Kidney glomerular epithelial cell (primary cell): Measurements from ENCODE around the gene GIMAP7.
"Not testable (repeated sequence)": the region's sequence is repeated elsewhere in the genome, so short reads cannot be mapped to it uniquely, and the experiment has no call there.

ENCODE experiments used
- DNase-seq: peaks from one replicate; lab custom pipeline; 2025; lab: John Stamatoyannopoulos, UW

GIMAP7 gene

DNA sequence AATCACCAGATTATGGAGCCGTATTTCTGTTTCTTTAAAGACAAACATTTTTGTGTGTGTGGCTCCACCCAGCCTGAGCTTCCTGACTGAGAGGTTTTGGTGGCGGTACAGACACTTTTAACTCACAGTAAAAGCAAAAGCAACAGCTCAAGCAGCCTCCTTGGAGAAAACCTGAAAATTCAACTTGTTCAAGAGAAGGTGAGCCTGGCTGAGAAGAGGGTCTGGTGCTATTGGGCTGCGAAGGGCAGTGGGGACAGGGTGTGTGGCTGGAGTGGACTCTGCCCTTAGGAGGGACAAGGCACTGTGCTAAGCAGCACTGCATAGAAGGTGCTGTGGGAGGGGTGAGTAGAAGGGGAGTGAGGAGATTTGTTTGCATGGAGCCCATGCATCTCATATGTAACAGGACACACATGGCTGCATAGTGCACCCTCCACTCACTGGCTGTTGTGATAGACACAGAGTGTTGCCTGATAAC lies at the start of gene GIMAP7:
GIMAP7 (plus strand) TSS at position 125 of the 475 bp plus-strand sequence. CDS start 5,103 bp downstream, outside the sequence.
- DNase-seq, result no peak

DNA sequence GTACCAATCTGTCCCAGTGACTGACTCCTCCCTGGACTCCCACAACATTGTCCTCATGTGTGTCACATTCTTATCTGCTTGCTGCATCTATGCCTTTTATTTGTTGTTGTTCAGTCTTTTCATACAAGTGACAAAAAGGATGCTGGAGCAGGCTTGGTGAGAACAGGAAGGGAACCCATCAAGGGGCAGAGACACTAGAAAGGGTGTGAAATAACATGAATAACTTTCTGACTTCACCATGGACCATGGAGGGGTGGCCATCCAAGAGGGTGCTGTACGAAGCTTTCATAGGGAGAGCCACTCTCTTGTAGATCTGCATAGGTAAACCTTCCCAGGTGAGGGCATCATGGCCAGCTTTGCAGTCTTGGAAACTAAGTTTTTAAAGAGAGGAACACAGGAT lies 49.7 kb upstream of the GIMAP7 start:
- no peak for DNase-seq

GRCh38 chr7:150465414-150465813 lies 49.3 kb upstream of the GIMAP7 start:
- DNase-seq, result no peak

GRCh38 chr7:150466477-150466876 lies 48.2 kb upstream of the GIMAP7 start:
- DNase-seq, result no peak

GRCh38 chr7:150468241-150468640 lies 46.4 kb upstream of the GIMAP7 start:
- DNase-seq, result no peak

- DNase-seq, result no peak
Observed at GRCh38 chr7:150471886-150472285, 42.8 kb upstream of the GIMAP7 start.

DNA sequence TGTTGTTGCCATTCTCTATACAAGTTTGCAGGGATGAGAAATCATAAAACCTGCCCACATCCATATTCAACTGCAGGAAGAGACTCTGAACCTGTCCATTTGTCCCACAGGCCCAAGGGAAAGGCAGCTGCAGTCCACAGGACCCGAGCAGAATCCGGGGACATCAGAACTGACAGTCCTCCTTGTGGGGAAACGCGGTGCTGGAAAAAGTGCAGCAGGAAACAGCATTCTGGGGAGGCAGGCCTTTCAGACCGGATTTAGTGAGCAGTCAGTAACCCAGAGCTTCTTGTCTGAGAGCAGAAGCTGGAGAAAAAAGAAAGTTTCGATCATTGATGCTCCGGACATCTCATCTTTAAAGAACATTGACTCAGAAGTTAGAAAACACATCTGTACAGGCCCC lies 40.8 kb upstream of the GIMAP7 start:
- no peak for DNase-seq

GRCh38 chr7:150476285-150476684 lies 38.4 kb upstream of the GIMAP7 start:
- DNase-seq, result no peak

DNA sequence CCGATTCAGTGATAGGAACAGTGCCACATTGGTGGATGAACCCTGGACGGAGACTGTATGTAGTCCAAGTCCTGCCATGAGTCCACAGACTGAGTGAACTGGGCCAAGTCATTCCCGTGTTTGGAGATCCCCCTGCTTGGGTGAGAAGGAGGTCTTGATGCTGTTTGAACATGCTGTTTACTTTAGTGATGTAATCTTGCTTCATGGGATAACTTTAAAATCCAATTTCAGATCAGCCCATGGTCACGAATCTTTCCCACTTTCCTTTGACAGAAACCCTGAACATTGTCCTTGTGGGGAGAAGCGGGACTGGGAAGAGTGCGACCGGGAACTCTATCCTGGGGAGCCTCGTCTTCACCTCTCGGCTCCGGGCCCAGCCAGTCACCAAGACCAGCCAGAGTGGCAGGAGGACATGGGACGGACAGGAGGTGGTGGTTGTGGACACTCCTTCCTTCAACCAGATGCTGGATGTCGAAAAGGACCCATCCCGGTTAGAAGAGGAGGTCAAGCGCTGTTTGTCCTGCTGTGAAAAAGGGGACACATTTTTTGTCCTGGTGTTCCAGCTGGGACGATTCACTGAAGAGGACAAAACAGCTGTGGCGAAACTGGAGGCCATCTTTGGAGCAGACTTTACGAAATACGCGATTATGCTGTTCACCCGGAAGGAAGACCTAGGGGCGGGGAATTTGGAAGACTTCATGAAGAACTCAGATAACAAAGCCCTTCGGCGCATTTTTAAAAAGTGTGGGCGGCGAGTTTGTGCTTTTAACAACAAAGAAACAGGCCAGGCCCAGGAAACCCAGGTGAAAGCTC lies 37.6 kb upstream of the GIMAP7 start:
- DNase-seq, result no peak

DNA sequence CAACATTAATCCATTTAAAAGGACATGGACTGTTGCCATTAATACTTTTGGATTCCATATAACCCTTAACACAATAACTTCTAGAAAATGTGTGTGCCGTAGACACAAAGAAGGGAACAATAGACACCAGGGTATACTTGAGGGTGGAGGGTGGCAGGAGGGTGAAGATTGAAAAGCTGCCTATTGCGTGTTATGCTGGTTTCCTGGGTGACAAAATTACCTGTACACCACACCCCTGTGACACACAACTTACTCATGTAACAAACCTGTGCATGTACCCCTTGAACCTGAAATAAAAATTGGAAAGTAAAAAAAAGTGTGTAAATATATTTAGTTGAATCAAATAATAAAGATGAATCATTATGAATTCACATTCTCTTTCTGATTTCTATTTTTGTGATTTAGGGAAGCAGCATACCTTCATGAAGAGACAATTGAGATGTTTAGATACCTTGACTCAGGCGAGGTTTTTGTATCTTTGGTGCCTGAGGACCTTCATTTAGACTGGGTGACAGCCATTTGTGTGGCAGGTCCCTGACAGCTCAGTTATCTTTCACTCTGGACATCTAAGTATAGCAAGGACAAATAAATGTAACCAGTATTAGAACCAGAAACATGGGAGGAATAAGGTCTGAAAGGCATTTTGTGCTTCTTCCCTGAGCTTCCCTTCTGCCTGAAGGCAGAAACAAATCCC lies 35.5 kb upstream of the GIMAP7 start:
- DNase-seq, result no peak

GRCh38 chr7:150481186-150481920 lies 33.3 kb upstream of the GIMAP7 start:
- DNase-seq, result no peak

- DNase-seq, result no peak
Observed at GRCh38 chr7:150481922-150482321, 32.8 kb upstream of the GIMAP7 start.

DNA sequence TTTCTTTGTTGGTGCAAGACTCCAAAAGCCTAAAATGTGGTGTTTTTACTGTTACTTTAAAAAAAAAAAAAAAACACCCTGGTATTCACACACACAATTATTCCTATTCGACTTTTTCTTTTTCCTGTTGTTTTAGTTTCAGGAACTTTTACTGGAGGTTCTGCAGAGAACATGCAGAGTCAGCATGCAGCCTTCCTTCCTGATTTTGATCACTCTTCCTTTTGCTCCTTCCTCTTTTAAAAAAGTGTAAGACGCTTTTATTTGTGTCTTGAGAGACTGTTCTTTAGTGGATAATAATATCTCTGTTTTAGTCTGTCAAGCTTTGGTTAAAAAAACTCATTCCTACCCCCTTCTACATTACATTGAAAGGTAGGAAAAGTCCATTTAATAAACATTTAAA lies 31.2 kb upstream of the GIMAP7 start:
- not testable (repeated sequence) for DNase-seq

GRCh38 chr7:150484071-150484470 lies 30.6 kb upstream of the GIMAP7 start:
- DNase-seq, result not testable (repeated sequence)

DNA sequence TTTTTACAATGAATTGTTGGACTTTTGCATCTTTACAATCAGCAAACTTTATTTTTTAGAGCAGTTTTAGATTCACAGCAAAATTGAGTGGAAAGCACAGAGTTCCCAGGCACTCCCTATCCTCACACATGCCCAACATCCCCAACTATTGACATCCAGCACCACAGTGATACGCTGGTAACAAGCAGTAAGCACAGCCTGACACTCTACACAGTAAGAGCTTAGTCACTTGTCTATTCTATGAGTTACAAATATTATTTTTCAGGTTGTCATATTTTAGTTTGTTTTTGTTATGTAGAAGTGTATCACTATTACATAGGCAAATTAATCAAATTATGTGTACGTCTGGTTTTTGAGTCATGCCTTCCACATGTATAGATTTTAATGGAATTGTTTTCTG lies 27.0 kb upstream of the GIMAP7 start:
- DNase-seq, result no peak

- no peak for DNase-seq
Observed at GRCh38 chr7:150489782-150490181, 24.9 kb upstream of the GIMAP7 start.

DNA sequence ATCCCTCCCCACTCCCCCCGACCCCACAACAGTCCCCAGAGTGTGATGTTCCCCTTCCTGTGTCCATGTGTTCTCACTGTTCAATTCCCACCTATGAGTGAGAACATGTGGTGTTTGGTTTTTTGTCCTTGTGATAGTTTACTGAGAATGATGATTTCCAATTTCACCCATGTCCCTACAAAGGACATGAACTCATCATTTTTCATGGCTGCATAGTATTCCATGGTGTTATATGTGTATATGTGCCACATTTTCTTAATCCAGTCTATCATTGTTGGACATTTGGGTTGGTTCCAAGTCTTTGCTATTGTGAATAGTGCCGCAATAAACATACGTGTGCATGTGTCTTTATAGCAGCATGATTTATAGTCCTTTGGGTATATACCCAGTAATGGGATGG lies 21.2 kb upstream of the GIMAP7 start:
- not testable (repeated sequence) for DNase-seq

GRCh38 chr7:150502519-150502918 lies 12.2 kb upstream of the GIMAP7 start:
- DNase-seq, result no peak

DNA sequence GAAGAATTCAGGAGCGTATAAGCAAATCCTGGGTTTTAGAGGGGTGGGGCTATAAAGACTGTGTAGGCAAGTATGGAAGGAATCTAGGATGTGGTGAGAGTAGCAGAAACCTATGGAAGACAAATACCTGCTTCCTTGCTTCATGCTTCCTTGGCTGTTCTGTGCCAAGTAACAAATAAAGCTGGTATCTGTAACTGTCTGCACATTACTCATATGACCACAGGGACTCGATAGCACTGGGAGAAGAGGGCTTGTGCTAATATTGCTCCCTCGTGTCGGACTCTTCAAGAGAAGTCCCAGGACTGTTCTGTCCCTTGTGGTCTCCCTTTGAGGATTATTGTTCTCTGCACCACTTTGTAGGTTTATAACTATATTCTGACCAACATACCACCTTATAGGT lies 11.5 kb upstream of the GIMAP7 start:
- DNase-seq, result no peak

GRCh38 chr7:150503581-150503980 lies 11.1 kb upstream of the GIMAP7 start:
- DNase-seq, result no peak

DNA sequence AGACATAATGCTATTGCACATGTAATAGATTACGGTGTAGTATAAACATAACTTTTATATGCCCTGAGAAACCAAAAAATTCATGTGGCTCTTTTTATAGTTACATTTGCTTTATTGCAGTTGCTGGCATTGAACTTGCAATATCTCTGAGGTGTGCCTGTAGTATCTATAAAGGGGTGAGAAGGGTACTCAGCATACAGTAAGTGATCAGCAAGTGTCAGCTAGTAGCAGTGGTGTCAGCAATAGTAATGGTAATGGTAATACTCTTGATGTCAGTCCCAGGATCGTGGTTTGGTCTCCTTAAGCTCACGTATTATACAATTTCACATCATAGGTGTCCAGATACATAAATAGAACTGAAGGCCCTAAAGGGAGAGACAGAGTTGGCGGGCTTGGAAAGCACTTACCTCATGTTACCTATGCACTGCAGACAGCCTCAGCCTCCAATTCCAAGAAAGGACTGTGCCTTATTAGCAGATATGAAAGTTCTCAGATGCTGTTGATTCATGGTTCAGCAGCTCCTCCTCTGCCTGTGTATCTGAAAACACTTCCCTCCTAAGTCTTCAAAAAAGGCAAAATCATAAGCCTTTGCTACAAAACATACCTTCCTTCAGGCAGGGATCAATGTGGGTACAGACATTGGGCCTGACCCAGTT lies 6.6 kb upstream of the GIMAP7 start:
- DNase-seq, result no peak

GRCh38 chr7:150511048-150511447 lies 3.6 kb upstream of the GIMAP7 start:
- no peak for DNase-seq
